Stimulated activated CD4-positive, alpha-beta T cell treated with anti-CD3 and anti-CD28 coated beads, Interleukin-2, amount 100 ng/mL, for 4 hours (primary cell): Measurements from ENCODE around the gene TRAK1.

Source experiments
- DNase-seq: peaks from one replicate; pipeline ENCODE4 v3.0.0-alpha.2; 2020; ENCODE audit warnings: low read depth

The TRAK1 gene

GRCh38 chr3:42123824-42124658 is 32.9 kb downstream of the TRAK1 start:
- DNase-seq, result no peak

GRCh38 chr3:42127226-42127625 is 36.1 kb downstream of the TRAK1 start:
- DNase-seq, result no peak

- DNase-seq, result no peak
Observed at GRCh38 chr3:42128526-42128925, 37.4 kb downstream of the TRAK1 start.

- no peak for DNase-seq
Observed at GRCh38 chr3:42129014-42129953, 38.1 kb downstream of the TRAK1 start.

GRCh38 chr3:42130007-42130328 is 38.8 kb downstream of the TRAK1 start:
- DNase-seq, result no peak

- DNase-seq, result no peak
Observed at GRCh38 chr3:42130329-42131070, 39.3 kb downstream of the TRAK1 start.

GRCh38 chr3:42133500-42134298 is 42.5 kb downstream of the TRAK1 start:
- no peak for DNase-seq

- no peak for DNase-seq
Observed at GRCh38 chr3:42134867-42135464, 43.8 kb downstream of the TRAK1 start.

- DNase-seq, result no peak
Observed at GRCh38 chr3:42139621-42140453, 48.7 kb downstream of the TRAK1 start.

- DNase-seq, result no peak
Observed at GRCh38 chr3:42140665-42141203, 49.6 kb downstream of the TRAK1 start.

GRCh38 chr3:42143440-42143839 is 52.3 kb downstream of the TRAK1 start:
- DNase-seq, result no peak

GRCh38 chr3:42144209-42144608 is 53.1 kb downstream of the TRAK1 start:
- no peak for DNase-seq

GRCh38 chr3:42148086-42148848 is 57.1 kb downstream of the TRAK1 start:
- DNase-seq, result no peak

GRCh38 chr3:42148982-42149432 is 57.9 kb downstream of the TRAK1 start:
- DNase-seq, result no peak

- DNase-seq, result no peak
Observed at GRCh38 chr3:42149532-42149931, 58.4 kb downstream of the TRAK1 start.

- no peak for DNase-seq
Observed at GRCh38 chr3:42149975-42150374, 58.8 kb downstream of the TRAK1 start.

- DNase-seq, result no peak
Observed at GRCh38 chr3:42151596-42152168, 60.5 kb downstream of the TRAK1 start.

GRCh38 chr3:42152193-42152592 is 61.0 kb downstream of the TRAK1 start:
- no peak for DNase-seq

GRCh38 chr3:42153039-42153438 is 61.9 kb downstream of the TRAK1 start:
- no peak for DNase-seq
